Astrocyte of the cerebellum (primary cell): ENCODE data around the gene MAPKAPK2.

Source experiments
- DNase-seq: peaks from one replicate; pipeline ENCODE4 v3.0.0-alpha.2; 2011; ENCODE audit warnings: low read depth
- H3K4me3 ChIP-seq: 2 replicates; pipeline ENCODE4 v1.5.1; 2011; ENCODE audit warnings: mild to moderate bottlenecking, low read depth, low read length, moderate library complexity
- in situ Hi-C: cut with HindIII; loops from 2 replicates; pipeline ENCODE4 v1.10.0; 2017; ENCODE audit warnings: low sequenced_read_pairs
- TF ChIP-seq, protein P1 (sequence below): IDR thresholded peaks from 2 replicates; pipeline ENCODE4 v1.5.1; 2012; ENCODE audit warnings: low read length, low read depth, moderate library complexity, mild to moderate bottlenecking; ENCODE audit errors: missing control alignments

MAPKAPK2 gene

DNA sequence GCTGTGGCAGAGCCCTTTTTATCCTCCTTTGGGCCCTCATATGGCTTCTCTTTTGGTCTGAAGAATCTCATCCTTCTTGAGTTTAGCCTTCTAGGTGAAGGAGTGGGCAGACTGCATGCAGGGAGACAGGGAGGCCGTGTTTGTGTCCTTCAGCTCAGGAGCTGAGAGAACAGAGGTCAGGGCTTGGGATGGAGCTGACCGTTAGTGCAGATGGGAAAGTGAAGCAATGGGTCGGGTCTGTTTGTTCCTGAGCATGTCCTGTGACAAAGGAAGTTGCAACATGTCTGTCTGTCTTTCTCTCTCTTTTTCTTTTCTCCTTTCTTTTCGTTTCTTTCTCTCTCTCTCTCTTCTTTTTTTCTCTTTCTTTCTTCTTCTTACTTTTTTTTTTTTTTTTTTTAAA lies 14.9 kb downstream of the MAPKAPK2 start:
- TF ChIP-seq, protein P1, sequence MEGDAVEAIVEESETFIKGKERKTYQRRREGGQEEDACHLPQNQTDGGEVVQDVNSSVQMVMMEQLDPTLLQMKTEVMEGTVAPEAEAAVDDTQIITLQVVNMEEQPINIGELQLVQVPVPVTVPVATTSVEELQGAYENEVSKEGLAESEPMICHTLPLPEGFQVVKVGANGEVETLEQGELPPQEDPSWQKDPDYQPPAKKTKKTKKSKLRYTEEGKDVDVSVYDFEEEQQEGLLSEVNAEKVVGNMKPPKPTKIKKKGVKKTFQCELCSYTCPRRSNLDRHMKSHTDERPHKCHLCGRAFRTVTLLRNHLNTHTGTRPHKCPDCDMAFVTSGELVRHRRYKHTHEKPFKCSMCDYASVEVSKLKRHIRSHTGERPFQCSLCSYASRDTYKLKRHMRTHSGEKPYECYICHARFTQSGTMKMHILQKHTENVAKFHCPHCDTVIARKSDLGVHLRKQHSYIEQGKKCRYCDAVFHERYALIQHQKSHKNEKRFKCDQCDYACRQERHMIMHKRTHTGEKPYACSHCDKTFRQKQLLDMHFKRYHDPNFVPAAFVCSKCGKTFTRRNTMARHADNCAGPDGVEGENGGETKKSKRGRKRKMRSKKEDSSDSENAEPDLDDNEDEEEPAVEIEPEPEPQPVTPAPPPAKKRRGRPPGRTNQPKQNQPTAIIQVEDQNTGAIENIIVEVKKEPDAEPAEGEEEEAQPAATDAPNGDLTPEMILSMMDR, result no peak
- in situ Hi-C loops, result no loop called here
- DNase-seq, result no peak
- no peak overlapping the region for H3K4me3 ChIP-seq

DNA sequence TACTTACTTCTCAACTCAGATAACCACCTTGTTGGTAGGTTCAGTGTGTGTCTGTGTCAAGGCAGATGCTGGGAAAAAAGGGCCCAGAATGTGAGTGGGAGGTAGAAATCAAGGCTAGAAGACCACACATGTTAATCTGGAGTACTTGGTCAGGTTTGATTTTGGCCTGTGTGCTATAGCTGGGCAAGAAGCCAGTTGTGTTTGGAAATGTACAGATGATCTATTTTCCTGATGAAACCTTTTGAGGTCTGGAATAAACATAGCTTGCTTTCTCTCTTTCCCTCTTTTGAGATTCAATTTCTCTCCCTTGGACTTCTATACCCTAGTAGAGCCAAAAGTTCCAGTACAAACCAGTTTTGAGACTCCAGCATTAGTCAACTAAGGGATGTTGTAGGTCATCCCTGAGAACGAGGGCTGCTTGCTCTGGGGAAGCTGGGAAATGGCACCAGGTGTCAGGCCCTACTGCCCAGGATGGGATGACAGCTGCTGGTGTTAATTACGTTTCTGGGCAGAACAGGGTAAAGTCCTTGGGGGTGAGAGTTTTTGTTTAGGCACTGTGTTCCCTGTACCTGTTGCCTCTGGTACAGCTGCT lies 15.8 kb downstream of the MAPKAPK2 start:
- DNase-seq, result no peak
- in situ Hi-C loops, result no loop called here
- no peak overlapping the region for H3K4me3 ChIP-seq
- TF ChIP-seq, protein P1, result no peak

DNA sequence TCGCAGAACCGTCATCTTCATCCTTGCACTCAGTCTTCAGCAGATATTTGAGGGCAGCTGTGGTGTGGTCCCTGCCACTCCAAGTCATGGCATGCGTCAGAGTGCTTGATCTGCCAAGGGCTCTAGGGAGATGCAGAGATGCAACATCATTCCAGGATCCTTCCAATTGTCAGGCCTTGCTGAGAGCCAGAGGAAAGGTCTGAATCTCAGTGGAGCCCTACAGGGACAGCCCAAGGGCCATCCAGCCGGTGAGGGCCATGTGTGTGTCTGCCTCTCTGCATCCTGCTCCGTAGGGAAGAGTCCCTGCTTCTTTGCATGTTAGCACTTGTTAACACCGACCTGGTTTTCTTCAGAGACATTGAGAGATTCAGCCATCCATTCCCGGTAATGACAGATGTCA lies 17.6 kb downstream of the MAPKAPK2 start:
- DNase-seq, result no peak
- TF ChIP-seq, protein P1, result no peak
- in situ Hi-C loops, result no loop called here
- H3K4me3 ChIP-seq, result no peak overlapping the region

DNA sequence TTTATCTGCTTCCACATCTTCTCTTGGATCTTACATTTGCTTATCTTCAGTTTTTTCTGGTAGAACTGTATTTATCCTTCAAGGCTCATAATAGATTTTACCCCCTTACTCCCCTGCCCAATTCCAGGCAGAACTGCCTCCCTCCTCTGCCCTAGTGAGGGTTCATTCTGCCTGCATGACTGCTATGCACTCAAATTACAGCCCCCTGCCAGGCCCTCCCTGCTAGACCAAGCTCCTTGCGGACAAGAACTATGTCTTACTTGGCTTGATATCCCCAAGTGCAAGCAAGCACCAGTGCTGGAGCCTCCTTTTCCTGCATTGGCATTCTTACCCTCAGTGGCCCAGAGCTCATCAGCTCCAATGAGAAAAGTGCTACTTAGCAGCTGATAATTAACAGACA lies 18.1 kb downstream of the MAPKAPK2 start:
- no peak for DNase-seq
- H3K4me3 ChIP-seq, result no peak overlapping the region
- in situ Hi-C loops, result no loop called here
- TF ChIP-seq, protein P1, result no peak

DNA sequence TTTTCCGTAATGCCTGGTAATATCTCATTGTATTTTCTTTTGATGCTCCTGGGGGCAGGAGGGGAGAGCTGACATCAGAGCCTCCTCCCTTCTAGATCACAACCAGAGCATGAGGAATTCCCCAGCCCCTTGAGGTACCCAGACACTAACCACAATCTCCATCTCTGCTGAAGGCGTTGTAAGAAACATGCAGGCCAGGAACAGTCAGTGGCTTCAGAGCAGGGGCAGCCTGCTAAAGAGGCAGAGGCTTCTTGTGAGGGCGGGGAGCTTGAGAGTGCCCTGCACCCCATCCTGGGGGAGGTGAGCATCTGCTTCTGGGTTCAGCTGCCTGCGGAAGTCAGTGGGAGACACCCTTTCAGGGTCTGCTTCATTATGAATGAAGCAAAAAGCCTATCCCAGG lies 19.0 kb downstream of the MAPKAPK2 start:
- no peak for DNase-seq
- TF ChIP-seq, protein P1, result no peak
- in situ Hi-C loops, result no loop called here
- no peak overlapping the region for H3K4me3 ChIP-seq

DNA sequence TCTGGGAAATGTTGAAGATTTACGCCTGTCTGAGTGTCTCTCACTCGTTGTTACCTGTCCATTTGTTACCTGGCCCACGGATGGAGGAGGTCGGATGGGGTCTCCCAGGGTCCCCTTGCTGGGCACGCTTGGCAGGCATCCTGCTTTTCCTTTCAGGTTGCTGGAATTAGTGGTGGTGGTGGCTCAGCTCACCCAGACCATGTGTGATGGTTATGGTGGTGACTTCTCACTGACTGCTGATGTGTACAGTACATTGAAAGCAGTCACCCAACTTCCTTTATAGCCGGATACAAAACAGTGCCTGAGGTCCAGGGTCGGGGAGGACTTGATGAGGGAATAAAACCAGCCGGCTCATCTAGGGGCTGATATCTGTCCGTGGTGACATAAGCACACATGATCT lies 19.5 kb downstream of the MAPKAPK2 start:
- no peak overlapping the region for H3K4me3 ChIP-seq
- TF ChIP-seq, protein P1, result no peak
- no peak for DNase-seq
- in situ Hi-C loops, result no loop called here
